OCI-LY1 (cell line): ENCODE results near the gene TMOD4.

ENCODE experiments used
- EZH2 ChIP-seq: fragments of 200-600 bp; sonication (generic), shearing (Covaris generic); IDR thresholded peaks from 2 replicates; pipeline ENCODE4 v1.8.0; 2017; ENCODE audit warnings: borderline replicate concordance, mixed run types, mild to moderate bottlenecking, antibody characterized with exemption, low read length, moderate library complexity, mixed read lengths
- TF ChIP-seq, protein P1 (sequence below): fragments of 200-600 bp; sonication (generic), shearing (Covaris generic); IDR thresholded peaks from 2 replicates; pipeline ENCODE4 v1.5.1; 2017; ENCODE audit warnings: mild to moderate bottlenecking, antibody characterized with exemption, low read length, moderate library complexity, mixed read lengths

DNA sequence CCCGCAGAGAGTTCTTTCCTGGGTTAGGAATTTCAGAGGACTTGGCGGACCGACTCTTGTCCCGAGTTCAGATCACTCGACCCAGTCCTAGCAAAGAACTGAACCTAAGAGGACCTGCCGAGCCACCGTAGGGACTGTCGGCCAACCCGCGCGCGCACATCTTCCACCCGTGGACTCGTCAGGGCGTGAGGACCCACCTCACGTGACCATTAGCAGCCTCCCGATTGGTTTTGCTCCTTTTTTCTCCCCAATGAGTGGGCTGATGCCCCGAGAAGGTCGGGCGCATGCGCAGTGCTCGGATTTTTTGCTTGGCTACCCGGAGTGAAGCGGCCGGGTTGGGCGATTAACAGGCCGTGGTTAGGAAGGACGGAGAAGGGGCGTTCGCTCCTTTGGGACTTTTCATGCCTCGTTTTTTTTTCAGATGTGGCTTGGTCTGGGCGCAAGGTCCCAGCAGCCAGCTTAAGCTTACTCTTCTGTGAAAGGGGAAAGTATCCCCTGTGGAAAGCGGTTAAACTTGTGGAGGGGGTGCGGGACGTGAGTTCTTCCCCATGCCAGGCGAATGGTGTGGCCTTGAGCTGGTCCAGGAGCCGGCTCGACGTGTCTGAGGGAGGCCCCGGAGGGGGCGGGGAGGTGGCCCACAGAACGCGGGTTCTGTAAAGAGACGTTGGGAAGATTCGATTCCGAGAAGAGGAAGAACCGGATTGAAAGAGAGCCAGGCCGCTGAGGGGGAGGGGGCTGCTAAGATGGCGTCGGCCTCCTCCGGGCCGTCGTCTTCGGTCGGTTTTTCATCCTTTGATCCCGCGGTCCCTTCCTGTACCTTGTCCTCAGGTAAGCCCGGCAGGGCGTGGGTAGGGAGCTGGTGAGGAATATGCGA, 22.7 kb upstream of the TMOD4 start, which contains the start of gene PIP5K1A:
- TF ChIP-seq, protein P1, sequence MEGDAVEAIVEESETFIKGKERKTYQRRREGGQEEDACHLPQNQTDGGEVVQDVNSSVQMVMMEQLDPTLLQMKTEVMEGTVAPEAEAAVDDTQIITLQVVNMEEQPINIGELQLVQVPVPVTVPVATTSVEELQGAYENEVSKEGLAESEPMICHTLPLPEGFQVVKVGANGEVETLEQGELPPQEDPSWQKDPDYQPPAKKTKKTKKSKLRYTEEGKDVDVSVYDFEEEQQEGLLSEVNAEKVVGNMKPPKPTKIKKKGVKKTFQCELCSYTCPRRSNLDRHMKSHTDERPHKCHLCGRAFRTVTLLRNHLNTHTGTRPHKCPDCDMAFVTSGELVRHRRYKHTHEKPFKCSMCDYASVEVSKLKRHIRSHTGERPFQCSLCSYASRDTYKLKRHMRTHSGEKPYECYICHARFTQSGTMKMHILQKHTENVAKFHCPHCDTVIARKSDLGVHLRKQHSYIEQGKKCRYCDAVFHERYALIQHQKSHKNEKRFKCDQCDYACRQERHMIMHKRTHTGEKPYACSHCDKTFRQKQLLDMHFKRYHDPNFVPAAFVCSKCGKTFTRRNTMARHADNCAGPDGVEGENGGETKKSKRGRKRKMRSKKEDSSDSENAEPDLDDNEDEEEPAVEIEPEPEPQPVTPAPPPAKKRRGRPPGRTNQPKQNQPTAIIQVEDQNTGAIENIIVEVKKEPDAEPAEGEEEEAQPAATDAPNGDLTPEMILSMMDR: no peak
- no peak for TF ChIP-seq EZH2
